A549 (cell line): ENCODE data around the gene MSI2. TPM values are rescaled to one million over a fixed set of nuclear protein-coding genes. Genes with fewer than 3 reads are reported as not detected.
A peak's percentile ranks its signal among the peaks of the same experiment; 100 is the strongest.

Source experiments
- ATAC-seq, 2 experiments: fragments of 200-7000 bp in 1 of 2; fragments of >200 bp in 1 of 2; cut with Nextera tagmentation in 1 of 2; cut with Tn5 transposase in 1 of 2; 3 replicates each; pipeline versions ENCODE4 v1.8.0 to v1.9.1; 2018 to 2020; ENCODE audit warnings: mild to moderate bottlenecking in 1 of 2, moderate library complexity in 1 of 2
- CTCF ChIA-PET: fragments of 300-600 bp; sonication (Branson Sonifier 250); formaldehyde crosslinking; extraction: SDS; loops from one replicate; lab custom pipeline; 2021; ENCODE audit warnings: antibody characterized with exemption, inconsistent platforms; lab: Yijun Ruan, JAX
- POLR2A ChIA-PET: fragments of 350-600 bp; formaldehyde crosslinking; extraction: SDS; loops from one replicate; lab custom pipeline; 2021; ENCODE audit warnings: antibody characterized with exemption, inconsistent platforms; lab: Yijun Ruan, JAX
- DNase-seq, 2 experiments: peaks; one replicate each; pipeline versions ENCODE4 v3.0.0 to v3.0.0-alpha.2; 2011 to 2016; ENCODE audit warnings: low read depth in 1 of 2, low spot score in 1 of 2
- FAIRE-seq: peaks from 2 replicates; lab custom pipeline; 2011; peaks lifted over from hg19 to GRCh38; lab: Jason Lieb, UNC
- H3K27ac ChIP-seq, 2 experiments: fragments of >200 bp; sonication (Bioruptor Twin); formaldehyde crosslinking; 3 replicates each; pipeline ENCODE4 v1.5.1; 2016 to 2017
- H3K4me1 ChIP-seq: fragments of >200 bp; sonication (Bioruptor Twin); formaldehyde crosslinking; 3 replicates; pipeline ENCODE4 v1.6.1; 2016
- H3K4me2 ChIP-seq: fragments of >200 bp; sonication (Bioruptor Twin); formaldehyde crosslinking; 3 replicates; pipeline ENCODE4 v1.6.1; 2016
- H3K4me3 ChIP-seq: fragments of >200 bp; sonication (Bioruptor Twin); formaldehyde crosslinking; 3 replicates; pipeline ENCODE4 v1.5.1; 2016
- H3K9me3 ChIP-seq: fragments of >200 bp; sonication (Bioruptor Twin); formaldehyde crosslinking; 3 replicates; pipeline ENCODE4 v1.6.1; 2016
- BCL3 ChIP-seq: fragments of >200 bp; sonication (Bioruptor Twin); formaldehyde crosslinking; IDR thresholded peaks from 3 replicates; pipeline ENCODE4 v1.6.1; 2016
- BHLHE40 ChIP-seq: IDR thresholded peaks from 2 replicates; pipeline ENCODE4 v1.6.1; 2012; ENCODE audit warnings: low read depth, low read length, inconsistent platforms
- CBX8 ChIP-seq: fragments of 200-600 bp; sonication (generic); IDR thresholded peaks from 2 replicates; pipeline ENCODE4 v1.6.1; 2016
- CEBPB ChIP-seq, 2 experiments: fragments of >200 bp in 1 of 2; sonication (Bioruptor Twin) in 1 of 2; formaldehyde crosslinking in 1 of 2; IDR thresholded peaks; 2 replicates each; pipeline ENCODE4 v1.6.1; 2012 to 2016
- CHD4 ChIP-seq: fragments of 200-600 bp; sonication (generic); IDR thresholded peaks from 2 replicates; pipeline ENCODE4 v1.6.1; 2016; ENCODE audit warnings: antibody characterized with exemption, mild to moderate bottlenecking, borderline replicate concordance
- EHF ChIP-seq: fragments of 250-450 bp; sonication (Bioruptor Pico); IDR thresholded peaks from 2 replicates; pipeline ENCODE4 v1.5.0; 2020; ENCODE audit warnings: mild to moderate bottlenecking
- ELK1 ChIP-seq: fragments of 150-350 bp; IDR thresholded peaks from 2 replicates; pipeline ENCODE4 v1.6.1; 2014; ENCODE audit warnings: low read depth, mild to moderate bottlenecking, low read length
- FOXS1 ChIP-seq: fragments of 250-450 bp; sonication (Bioruptor Pico); IDR thresholded peaks from 2 replicates; pipeline ENCODE4 v1.5.0; 2020; ENCODE audit warnings: mild to moderate bottlenecking, moderate library complexity
- HES2 ChIP-seq: fragments of >200 bp; sonication (Bioruptor Twin); formaldehyde crosslinking; IDR thresholded peaks from 2 replicates; pipeline ENCODE4 v1.6.1; 2016
- HMGXB4 ChIP-seq: fragments of 250-450 bp; sonication (Bioruptor Pico); IDR thresholded peaks from 2 replicates; pipeline ENCODE4 v1.5.0; 2021; ENCODE audit warnings: mild to moderate bottlenecking, moderate library complexity, borderline replicate concordance
- JUN ChIP-seq, 2 experiments: fragments of >200 bp; sonication (Bioruptor Twin); formaldehyde crosslinking; IDR thresholded peaks; 2 replicates in 1 of 2; 3 replicates in 1 of 2; pipeline ENCODE4 v1.6.1; 2016 to 2017
- KDM1A ChIP-seq: fragments of 200-600 bp; sonication (generic); IDR thresholded peaks from 2 replicates; pipeline ENCODE4 v1.6.1; 2016; ENCODE audit warnings: low read depth, mild to moderate bottlenecking
- MAX ChIP-seq: IDR thresholded peaks from 2 replicates; pipeline ENCODE4 v1.6.1; 2012
- MYC ChIP-seq: IDR thresholded peaks from 2 replicates; pipeline ENCODE4 v1.6.1; 2012; ENCODE audit warnings: mild to moderate bottlenecking, inconsistent platforms, low read length, improper control_type of control experiment, borderline replicate concordance
- RAD21 ChIP-seq, 2 experiments: fragments of >200 bp in 1 of 2; sonication (Bioruptor Twin) in 1 of 2; formaldehyde crosslinking in 1 of 2; IDR thresholded peaks in 1 of 2; conservative IDR thresholded peaks in 1 of 2; 2 replicates in 1 of 2; 3 replicates in 1 of 2; pipeline ENCODE4 v1.6.1; 2012 to 2018; ENCODE audit warnings: inconsistent platforms in 1 of 2
- RARB ChIP-seq: fragments of 250-450 bp; sonication (Bioruptor Pico); IDR thresholded peaks from 2 replicates; pipeline ENCODE4 v1.8.0; 2021; ENCODE audit warnings: mild to moderate bottlenecking, moderate library complexity
- RCOR1 ChIP-seq: fragments of 150-350 bp; IDR thresholded peaks from 2 replicates; pipeline ENCODE4 v1.6.1; 2014; ENCODE audit warnings: antibody characterized with exemption, low read length, low read depth
- ZFP36 ChIP-seq: fragments of 450-650 bp; IDR thresholded peaks from 2 replicates; pipeline ENCODE4 v1.6.1; 2014; ENCODE audit warnings: borderline replicate concordance; ENCODE audit not compliant: partially characterized antibody
- ZNF302 ChIP-seq: fragments of 250-450 bp; sonication (Bioruptor Pico); IDR thresholded peaks from 2 replicates; pipeline ENCODE4 v1.9.0; 2021; ENCODE audit warnings: inconsistent platforms, mild to moderate bottlenecking, moderate library complexity
- WGBS: methylation state at CpG from one replicate; pipeline ENCODE4 v1.1.6; 2017; ENCODE audit errors: missing lambda C conversion rate; 5-methylcytosine and 5-hydroxymethylcytosine counted together
- polyA plus RNA-seq, 4 experiments: library from polyadenylated mRNA; depleted of rRNA in 3 of 4; stranded (reverse); fragments of >200 nt; fragmentation: RNase III in 1 of 4; extraction: RNeasy Plus Mini Kit Qiagen cat#74134 plus additional on column Dnase treatment in 1 of 4; gene quantifications; 2 replicates in 3 of 4; 3 replicates in 1 of 4; pipeline ENCODE4 v1.2.3, GENCODE V29; 2011 to 2017

The MSI2 gene
- polyA plus RNA-seq, 2 of the 4 experiments (the other 2 are of a cell fraction): 43.6 to 44.4 TPM

GRCh38 chr17:57372156-57372555 lies 115.8 kb downstream of the MSI2 start (continued):
- TF ChIP-seq FOXS1 (CRISPR knock-in tag) (no peak), RAD21 (conservative IDR thresholded peaks at IDR 0.05 in 1 of 2, IDR thresholded peaks at IDR 0.05 in 1 of 2) (peak; percentile 32 to 61; a peak in 4 of 5 replicates), CHD4 (no peak), EHF (CRISPR knock-in tag) (no peak), ELK1 (no peak), RCOR1 (no peak), ZNF302 (no peak), BCL3 (peak; percentile 91; the same call in 1 of the 3 replicates), JUN (IDR thresholded peaks at IDR 0.05) (peak; percentile 87 to 96), MAX (peak; percentile 66), CEBPB (IDR thresholded peaks at IDR 0.05) (peak; percentile 18 to 81; a peak in 2 of 4 replicates), BHLHE40 (no peak), RARB (CRISPR knock-in tag) (peak; percentile 74; the same call in 1 of the 2 replicates)

GRCh38 chr17:57373048-57373447 lies 116.7 kb downstream of the MSI2 start:
- 0 out of 4 replicates have a peak, but pooled peaks of 1 of the 2 experiments have one; percentile 25 for TF ChIP-seq CEBPB (IDR thresholded peaks at IDR 0.05)
- no peak for TF ChIP-seq RAD21 (conservative IDR thresholded peaks at IDR 0.05 in 1 of 2, IDR thresholded peaks at IDR 0.05 in 1 of 2)
- Histone ChIP-seq H3K9me3 (peaks cover 24% of the 10 kb centered on the region), H3K4me2 (peak overlapping the region; percentile 71), H3K4me1 (peaks cover 80% of the 10 kb centered on the region), H3K27ac (peak overlapping the region; percentile 88 to 89), H3K4me3 (no peak overlapping the region)
- ChIA-PET CTCF (interaction anchor here (1.0 to 6.0 kb wide), 8 partner anchors 11 to 299 kb away, joined by 3 to 33 read pairs (median 4); no protein-coding TSS in a partner anchor), POLR2A (interaction anchor here (0.8 kb wide), 1 partner anchor 117 kb away, joined by 3 read pairs; the partner anchor contains the start of gene MSI2)
- no peak for ATAC-seq
- no peak for DNase-seq
- WGBS: 87% methylated on average over 4 of the region's 4 CpGs
- FAIRE-seq: no peak

GRCh38 chr17:57373756-57374155 lies 117.4 kb downstream of the MSI2 start:
- ChIA-PET POLR2A (no interaction called here), CTCF (interaction anchor here (0.5 to 3.3 kb wide), 7 partner anchors 29 to 366 kb away, joined by 3 to 16 read pairs (median 3); no protein-coding TSS in a partner anchor)
- Histone ChIP-seq H3K4me2 (no peak overlapping the region), H3K9me3 (peaks cover 24% of the 10 kb centered on the region), H3K4me3 (no peak overlapping the region), H3K27ac (peak overlapping the region; percentile 88 to 89), H3K4me1 (peaks cover 80% of the 10 kb centered on the region)
- no peak for ATAC-seq
- DNase-seq: no peak
- TF ChIP-seq ELK1 (no peak), ZFP36 (no peak), CBX8 (no peak), HES2 (no peak), HMGXB4 (CRISPR knock-in tag) (no peak), MYC (no peak), KDM1A (0 out of 2 replicates have a peak, but pooled peaks have one; percentile 60)
- WGBS: 91% methylated on average over 2 of the region's 2 CpGs
- FAIRE-seq: no peak
